HG03159 (cell line): Measurements from ENCODE around the gene UVSSA.
"Not testable (repeated sequence)": the region's sequence is repeated elsewhere in the genome, so short reads cannot be mapped to it uniquely, and the experiment has no call there.

Experiments
- ATAC-seq: cut with Tn5 transposase; IDR thresholded peaks from one replicate; pipeline ENCODE4 v1.9.1; 2021; ENCODE audit warnings: mild to moderate bottlenecking, moderate library complexity; ENCODE audit not compliant: unreplicated experiment

Gene UVSSA

GRCh38 chr4:1362521-1362920 is 15.5 kb downstream of the UVSSA start:
- no peak for ATAC-seq

GRCh38 chr4:1363513-1363912 is 16.5 kb downstream of the UVSSA start:
- no peak for ATAC-seq

GRCh38 chr4:1364217-1364616 is 17.2 kb downstream of the UVSSA start:
- no peak for ATAC-seq

- no peak for ATAC-seq
These were observed 17.7 kb downstream of the UVSSA start for GRCh38 chr4:1364748-1365147.

- no peak for ATAC-seq
These were observed 18.5 kb downstream of the UVSSA start for GRCh38 chr4:1365271-1366178.

GRCh38 chr4:1366371-1367229 is 19.6 kb downstream of the UVSSA start:
- ATAC-seq = no peak

- no peak for ATAC-seq
These were observed 20.4 kb downstream of the UVSSA start for GRCh38 chr4:1367230-1367935.

GRCh38 chr4:1367936-1368289 is 20.9 kb downstream of the UVSSA start:
- no peak for ATAC-seq

- ATAC-seq = no peak
These were observed 21.5 kb downstream of the UVSSA start for GRCh38 chr4:1368421-1369090.

- no peak for ATAC-seq
These were observed 22.1 kb downstream of the UVSSA start for GRCh38 chr4:1369091-1369450.

GRCh38 chr4:1369479-1370079 is 22.6 kb downstream of the UVSSA start:
- no peak for ATAC-seq

GRCh38 chr4:1370321-1371124 is 23.5 kb downstream of the UVSSA start:
- no peak for ATAC-seq

- ATAC-seq = no peak
These were observed 24.5 kb downstream of the UVSSA start for GRCh38 chr4:1371176-1372165.

GRCh38 chr4:1372576-1372975 is 25.6 kb downstream of the UVSSA start:
- ATAC-seq = not testable (repeated sequence)

GRCh38 chr4:1373892-1374705 is 27.1 kb downstream of the UVSSA start:
- ATAC-seq = no peak

- no peak for ATAC-seq
These were observed 27.7 kb downstream of the UVSSA start for GRCh38 chr4:1374706-1375045.

GRCh38 chr4:1375051-1375721 is 28.2 kb downstream of the UVSSA start:
- ATAC-seq = no peak
